DMS79 (cell line): ENCODE data around the gene TBPL2.
"Not testable (repeated sequence)": the region's sequence is repeated elsewhere in the genome, so short reads cannot be mapped to it uniquely, and the experiment has no call there.

ENCODE experiments used
- DNase-seq: peaks from one replicate; lab custom pipeline; 2025; lab: John Stamatoyannopoulos, UW

TBPL2 gene

DNA sequence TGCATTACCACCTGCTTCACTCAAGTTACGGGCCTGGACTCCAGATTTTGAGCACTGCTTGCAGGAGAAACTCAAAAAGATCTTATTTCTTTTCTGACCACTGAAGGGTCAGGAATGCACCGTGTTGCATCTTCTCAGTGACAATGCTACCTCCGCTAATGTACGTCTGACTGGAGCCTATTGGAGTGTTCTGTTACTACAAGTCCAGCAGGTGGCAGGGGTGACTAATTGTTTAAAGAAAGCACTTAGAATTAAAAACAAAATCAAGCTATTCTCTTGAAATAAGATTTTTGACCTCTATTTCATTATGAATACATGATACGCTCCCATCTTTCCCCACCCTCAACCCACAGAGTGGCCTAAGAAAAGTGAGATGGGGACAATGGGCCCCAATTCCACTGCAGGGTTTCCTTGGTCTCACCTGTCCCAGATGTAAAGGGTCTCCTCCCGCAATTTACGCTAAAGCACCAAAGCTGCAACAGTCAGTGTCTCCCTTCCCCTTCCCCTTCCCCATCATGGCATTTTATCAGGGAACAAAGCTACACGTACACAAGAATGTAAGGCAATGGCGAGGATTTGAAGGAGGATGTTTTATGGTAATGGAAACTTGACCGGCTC is 2.2 kb downstream of the TBPL2 start:
- peak; percentile 60 for DNase-seq

DNA sequence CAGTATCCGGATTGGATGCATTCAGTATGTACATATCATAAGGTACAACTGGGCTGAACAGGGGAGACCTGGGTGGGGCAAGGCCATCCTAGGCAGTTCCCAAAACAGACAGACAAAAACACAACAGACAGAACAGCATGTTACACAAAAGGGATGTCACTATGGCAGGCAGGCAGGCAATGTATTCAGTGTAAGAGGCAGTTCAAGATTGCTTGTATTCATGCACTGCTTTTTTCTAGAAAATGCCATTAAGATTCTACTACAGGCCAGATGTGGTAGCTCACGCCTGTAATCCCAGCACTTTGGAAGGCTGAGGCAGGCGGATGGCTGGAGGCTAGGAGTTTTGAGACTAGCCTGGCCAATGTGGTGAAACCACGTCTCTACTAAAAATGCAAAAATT is 3.5 kb downstream of the TBPL2 start:
- no peak for DNase-seq

DNA sequence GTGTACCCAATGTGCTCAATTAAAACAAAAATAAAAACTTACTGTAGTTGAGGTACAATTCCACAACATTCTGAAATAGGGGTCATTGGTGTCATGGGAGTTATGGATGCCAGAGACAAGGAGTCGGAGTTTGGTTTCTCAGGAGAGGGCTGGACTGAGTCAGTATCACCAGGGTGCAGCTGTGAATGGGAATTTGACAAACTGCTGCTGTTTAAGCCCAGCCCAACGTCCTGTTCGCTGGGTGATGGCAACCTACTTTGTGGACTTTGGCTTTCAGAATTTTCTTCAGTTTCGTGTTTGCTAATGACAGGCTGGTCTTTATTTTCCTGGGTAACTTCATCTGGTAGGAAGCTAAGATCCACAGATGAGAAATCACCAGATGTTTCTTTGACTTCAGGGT is 3.9 kb downstream of the TBPL2 start:
- no peak for DNase-seq

DNA sequence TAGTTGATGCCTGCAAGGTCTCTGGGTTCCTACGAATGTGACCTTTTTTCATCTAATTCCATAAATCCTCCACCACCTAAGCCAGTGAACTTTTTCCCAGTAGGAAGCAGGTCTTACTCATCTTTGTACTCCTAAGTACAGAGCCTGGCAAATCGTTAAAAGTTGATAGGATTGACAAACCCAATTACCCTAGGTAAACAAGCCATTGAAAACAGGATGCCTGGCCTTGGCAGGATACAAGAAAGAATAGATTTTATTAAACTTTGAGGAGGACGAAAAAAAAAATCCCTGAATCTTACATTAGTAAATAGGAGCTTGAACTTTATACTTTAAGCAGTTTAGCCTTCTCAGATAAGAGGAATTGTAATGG is 5.6 kb downstream of the TBPL2 start:
- no peak for DNase-seq

DNA sequence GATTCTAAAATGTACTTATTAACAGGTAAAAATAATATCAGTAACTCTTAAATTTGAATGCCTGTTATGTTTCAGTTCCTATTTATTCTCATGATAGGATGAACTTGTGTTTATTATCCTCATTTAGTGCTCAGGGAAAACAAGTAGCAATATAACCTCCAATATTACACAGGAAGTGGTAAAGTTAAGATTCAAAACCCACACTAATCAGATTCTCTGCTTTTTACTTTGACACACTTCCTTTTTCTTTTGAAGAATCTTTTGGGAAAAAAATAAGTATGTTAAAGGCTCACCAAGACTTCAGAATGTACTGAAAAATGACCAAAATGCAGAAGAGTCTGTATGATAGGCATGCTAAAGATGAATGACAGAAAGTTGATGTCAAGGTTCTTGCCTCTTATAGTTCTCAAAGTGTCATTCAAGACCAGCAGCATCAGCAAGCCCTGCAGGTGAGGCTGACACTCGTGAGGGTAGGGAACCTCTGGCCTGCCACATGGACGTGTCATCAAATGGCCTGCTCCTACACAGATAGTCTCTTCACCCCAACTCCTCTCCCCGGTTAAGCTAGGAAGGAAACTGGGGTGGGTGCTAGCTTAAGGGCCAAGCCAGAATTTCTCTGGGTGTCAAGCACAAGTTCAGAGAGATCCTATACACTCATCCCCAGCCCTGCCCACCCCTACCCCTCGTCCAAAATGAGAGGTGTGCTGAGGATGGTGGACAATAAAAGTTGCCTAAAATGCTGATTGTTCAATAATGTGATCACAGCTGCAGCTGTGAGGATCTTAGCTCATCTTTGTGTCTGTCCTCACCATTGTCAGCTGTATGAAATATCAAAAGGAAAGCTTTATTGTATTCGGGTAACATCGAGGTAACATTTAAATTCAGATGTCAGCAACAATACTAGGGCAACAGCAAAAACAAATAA is 6.3 kb downstream of the TBPL2 start:
- no peak for DNase-seq

DNA sequence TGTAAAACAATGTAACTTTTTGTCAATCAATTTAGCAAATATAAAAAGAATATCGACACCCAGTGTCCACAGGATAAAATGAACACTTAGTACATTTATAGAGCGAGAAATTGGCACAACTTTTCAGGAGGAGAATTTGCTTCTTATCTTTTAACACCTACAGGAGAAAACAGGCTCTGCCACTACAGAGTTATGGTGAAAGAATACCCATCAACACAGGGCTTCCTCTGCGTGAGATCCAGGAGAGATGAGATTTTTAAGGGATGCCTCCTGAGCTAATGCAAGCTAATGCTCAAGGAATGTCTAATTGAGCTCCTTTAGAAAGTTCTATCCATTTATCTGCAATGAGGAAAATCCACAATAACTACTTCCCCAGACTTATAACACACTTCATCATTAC is 7.8 kb downstream of the TBPL2 start:
- DNase-seq: no peak

DNA sequence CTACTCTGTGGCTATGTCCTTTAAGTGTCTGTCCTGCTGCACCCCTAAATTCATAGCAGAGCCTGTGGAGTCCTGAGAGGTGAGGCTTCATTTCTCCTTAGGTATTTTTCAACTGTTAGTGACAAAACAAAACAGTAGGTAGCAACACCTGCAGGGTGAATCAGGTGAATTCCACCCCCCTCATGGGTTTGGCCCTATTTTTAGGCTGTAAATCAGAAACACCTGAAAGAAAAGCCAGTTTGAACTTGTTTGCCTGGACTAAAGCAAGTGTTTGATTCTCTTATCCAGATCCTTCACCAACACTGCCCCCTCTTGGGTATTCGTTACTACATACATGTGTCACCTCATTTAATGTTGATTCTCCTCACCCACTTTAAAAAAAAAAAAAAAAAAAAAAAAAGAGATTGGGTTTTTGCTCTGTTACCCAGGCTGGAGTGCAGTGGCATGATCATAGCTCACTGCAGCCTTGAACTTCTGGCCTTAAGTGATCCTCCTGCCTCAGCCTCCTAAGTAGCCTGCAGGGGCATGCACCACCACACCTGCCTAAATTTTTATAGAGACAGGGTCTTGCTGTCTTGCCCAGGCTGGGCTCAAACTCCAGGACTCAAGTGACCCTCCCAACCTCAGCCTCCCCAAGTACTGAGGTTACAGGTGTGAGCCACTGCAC is 10.3 kb downstream of the TBPL2 start:
- no peak for DNase-seq

DNA sequence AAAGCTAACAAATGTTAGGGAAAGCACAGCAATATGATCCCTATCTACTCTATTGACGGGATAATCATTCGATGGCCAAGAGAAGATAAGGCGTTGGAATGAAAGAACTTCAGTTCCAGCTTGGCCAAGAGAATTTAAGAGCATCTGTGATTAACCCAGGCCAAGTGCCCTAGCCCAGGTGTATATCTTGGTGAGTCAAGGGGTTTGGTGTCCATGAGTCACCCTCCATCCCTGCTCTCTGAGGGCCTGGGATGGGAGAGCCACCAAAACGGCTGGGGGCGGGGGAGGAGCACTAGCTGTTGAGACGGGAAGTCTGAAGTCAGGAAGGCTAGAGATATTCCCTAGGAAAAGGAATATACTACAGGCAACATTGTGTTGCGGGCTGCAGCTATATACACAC is 13.0 kb downstream of the TBPL2 start:
- DNase-seq: no peak

DNA sequence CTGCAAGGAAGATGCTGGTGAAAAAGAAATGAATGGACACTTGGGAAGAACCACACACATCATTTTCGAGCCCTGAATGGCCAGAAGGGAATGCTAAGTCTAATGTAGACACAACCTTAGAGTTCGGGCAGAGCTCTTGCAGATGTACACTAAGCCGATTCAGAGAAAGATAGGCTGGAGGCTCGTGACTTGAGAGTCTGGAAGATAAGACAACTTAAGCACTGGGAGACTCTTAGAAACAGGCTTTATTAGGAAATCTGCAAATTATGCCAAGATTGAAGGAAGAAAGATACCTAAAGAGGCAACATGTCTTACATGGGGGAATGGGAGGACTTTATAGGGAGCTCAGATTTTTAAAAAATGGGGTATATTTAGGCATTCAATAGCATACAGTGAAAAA is 13.5 kb downstream of the TBPL2 start:
- no peak for DNase-seq

DNA sequence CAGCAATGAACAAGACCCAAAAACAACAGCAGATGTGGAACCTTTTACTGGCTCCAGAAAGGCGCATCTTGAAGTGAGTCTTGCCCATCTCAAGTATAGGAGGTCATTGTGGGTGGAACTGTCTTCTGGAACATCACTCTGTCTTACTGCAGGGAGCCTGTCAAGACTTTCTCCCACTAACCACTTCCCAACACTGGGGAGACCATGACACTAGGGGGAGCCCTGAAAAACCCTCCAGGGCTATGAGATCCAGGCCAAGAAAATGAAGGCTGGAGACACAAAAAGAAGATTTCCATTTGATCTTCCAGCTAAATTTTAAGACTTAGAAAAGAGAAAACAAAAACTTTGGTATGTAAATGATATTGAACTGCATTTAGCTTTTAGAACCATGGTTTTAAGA is 15.3 kb downstream of the TBPL2 start:
- no peak for DNase-seq

DNA sequence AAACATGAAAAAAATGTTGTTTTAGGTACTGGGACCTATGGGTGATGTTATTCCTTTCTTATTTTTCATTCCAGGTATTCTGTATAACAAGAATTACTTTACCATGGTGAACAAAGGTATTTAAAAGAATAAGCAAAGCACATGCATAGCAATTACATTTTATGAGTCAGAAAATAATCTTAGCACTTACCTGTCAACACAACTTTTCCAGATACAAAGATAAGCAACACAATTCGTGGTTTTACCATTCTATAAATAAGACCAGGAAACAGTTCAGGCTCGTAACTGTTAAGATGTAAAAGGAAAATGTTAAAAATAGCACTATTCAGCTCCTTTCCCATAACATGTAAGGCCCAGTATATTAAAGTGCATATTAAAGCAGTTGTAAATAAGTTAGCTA is 16.4 kb downstream of the TBPL2 start:
- DNase-seq: no peak

DNA sequence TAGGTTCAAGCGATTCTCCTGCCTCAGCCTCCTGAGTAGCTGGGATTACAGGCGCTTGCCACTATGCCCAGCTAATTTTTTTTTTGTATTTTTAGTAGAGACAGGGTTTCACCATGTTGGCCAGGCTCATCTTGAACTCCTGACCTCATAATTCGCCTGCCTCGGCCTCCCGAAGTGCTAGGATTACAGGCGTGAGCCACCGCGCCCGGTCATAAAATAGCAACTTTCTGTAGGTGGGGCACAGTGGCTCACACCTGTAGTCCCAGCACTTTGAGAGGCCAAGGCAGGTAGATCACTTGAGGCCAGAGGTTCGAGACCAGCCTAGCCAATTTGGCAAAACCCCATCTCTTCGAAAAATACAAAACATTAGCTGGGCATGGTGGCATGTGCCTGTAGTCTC is 18.1 kb downstream of the TBPL2 start:
- DNase-seq: not testable (repeated sequence)

DNA sequence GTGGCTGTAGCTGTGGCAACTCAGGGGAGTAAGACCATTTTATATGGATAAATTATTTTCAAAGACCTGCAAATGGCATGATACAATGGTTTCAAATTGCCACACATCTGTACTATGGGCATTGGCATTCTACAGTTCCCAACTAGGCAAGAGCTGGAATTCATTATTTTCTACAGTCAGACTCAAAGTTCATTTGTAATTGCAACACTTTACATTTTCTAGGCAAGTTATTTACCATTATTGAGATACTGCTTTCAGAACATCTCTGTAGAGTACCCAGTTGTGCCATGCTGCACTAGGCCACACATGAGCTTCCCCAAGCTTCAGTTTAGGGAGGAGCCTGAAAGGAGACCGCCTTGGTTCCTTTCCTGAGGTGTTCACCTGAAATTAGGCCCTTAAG is 20.8 kb downstream of the TBPL2 start:
- DNase-seq: no peak

DNA sequence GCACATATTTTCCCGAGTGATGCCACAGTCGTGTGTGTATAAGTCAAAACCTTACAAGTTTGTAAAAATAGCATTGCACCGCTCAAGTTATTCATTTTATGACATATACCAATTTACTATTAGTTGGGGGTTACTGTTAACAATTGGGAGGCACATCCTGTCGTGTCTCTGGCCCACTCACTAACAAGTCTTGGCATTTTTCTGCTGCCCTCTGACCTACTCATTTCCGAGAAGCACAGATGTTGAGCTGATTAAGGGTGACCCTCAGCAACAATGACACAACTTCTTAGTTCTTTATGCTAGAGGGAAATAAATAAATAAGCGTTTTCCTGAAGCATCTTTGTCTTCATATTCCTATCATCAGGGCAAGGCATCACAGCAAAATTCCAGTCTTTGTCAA is 22.0 kb downstream of the TBPL2 start:
- no peak for DNase-seq

DNA sequence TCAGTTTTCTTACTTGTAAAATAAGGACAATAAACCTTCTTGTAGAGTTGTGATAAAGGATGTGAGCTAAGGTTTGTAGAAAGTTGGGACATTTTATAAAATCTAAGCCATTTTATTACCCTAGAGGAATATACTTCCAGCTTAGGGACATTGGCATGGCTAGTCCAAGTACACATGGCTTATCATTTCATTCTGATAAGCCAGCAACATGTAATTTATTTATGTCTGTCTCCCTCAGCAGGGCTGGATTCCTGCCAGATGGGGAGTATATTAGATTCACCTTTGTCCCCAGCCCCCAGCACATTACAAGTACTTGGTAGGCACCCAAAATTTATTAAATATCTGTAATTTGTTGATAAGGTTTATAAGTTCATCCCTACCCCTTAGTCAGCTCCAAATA is 22.5 kb downstream of the TBPL2 start:
- no peak for DNase-seq

DNA sequence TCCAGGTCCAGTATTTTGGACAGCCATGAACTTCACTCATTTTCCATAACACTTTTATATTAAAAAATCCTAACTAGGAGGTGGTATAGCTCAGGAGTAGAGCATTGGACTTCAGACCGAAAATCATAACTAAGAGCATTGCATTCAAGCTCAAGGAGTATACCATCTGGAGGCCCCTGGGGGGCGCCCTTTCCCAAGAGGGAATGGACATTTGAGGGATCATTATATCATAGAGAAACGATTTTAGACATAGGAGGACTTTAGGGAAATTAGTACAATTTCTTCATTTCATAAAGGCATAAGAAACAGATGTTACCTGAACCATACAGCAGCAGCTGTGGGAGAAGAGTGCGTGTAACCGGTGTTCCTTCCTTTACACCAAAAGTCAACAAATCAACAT is 23.6 kb downstream of the TBPL2 start:
- no peak for DNase-seq

DNA sequence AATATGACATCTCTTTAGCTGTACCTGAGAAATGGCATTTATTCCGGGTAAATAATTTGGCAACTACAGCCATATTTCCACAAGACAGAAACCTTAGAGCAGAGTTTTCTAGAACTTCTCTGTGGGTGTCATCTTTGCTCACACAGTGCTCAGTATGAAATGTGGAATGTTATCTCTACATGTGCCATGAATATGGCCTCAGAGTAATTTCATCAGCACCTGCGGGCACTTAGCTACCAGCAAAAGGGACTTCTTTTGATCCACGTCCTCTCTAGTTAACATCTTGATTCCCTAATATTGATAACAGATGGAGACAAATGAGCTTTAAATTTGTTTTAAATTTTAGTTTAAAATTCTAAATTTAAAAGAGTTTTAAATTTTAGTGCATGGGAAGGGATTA is 25.9 kb downstream of the TBPL2 start:
- DNase-seq: no peak

DNA sequence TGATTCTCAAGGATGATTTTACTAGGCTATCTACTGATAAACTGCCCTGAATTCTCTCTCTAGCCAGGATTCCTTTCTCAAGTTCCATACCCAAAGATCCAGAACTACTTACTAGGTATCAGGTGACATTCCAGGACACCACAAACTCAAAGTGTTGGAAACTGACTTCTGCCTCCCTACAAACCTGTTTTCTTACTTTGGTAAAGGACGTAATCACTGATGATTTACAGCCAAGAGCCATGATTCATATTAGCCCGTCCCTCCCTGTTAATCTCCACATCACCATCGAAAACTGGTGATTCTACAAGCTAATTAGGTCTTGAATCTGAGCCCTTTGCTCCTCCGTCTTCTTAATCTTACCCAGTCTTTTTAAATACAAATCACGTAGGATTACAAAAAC is 27.7 kb downstream of the TBPL2 start:
- no peak for DNase-seq

DNA sequence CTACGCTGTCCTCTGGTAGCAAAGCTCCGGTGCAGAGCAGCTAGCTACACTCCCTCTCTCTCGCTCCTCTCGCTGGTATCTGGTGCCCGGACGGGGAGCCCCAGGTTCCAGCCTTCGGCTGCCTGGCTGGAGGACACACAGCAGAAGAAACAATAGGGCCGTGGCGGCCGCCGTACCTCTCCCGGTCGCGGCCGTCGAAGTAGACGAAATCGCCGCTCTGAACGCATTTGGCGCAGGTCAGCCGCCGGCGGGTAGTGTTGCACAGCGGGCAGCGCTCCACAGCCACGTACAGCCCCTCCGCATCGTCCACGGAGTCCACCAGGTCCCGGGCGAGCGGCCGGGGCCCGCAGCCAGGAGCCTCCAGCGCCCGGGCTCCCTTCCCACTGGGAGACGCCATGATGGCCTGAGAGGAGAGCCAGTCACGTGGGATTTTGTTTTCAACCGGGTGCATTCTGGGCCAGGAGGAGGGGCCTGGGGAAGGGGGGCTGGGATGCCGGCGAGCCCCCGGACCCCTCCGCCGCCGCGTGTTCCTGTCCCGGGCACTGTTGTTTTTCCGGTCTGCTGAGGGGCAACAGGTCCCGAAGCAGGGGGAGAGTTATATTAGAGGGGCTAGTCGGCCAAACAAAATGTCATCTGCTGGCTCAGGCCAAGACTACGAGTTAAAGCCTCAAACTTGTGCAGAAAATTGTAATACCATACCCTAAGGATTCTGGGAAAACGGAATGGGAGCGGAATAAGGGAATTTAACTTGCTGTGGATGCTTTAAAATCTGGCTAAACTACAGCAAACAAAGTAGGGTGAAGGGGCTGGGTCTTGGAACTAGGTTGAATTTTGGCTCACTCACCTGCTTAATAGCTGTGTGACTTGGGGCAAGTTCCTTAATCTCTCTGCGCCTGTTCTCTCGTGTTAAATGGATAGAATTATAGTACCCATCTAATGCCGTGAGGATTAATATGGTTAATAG is 28.7 kb downstream of the TBPL2 start, which contains the start of gene ATG14:
TSS of gene ATG14 (minus strand) at position 405 of the 964 bp plus-strand sequence. CDS start at position 397, 8 bp downstream.
- peak; percentile 92 for DNase-seq

DNA sequence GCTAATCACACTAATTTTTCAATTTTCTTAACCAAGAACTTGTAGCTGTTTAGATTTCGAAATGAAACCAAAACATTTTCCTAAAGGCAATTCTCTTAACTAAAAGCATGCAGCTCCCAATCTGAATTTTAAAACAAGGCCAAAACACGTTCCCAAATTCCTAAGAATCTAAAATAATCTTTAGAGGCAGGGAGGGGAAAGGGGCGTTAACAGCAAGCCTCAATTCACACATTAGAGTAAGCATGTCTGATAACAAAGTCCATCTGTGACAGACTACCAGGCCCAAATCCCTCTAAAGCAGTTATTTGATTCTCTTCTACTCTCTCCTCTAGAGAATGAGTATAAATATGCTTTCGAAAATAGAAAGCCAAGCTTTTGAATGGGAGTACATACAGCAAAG is 29.5 kb downstream of the TBPL2 start:
- no peak for DNase-seq

DNA sequence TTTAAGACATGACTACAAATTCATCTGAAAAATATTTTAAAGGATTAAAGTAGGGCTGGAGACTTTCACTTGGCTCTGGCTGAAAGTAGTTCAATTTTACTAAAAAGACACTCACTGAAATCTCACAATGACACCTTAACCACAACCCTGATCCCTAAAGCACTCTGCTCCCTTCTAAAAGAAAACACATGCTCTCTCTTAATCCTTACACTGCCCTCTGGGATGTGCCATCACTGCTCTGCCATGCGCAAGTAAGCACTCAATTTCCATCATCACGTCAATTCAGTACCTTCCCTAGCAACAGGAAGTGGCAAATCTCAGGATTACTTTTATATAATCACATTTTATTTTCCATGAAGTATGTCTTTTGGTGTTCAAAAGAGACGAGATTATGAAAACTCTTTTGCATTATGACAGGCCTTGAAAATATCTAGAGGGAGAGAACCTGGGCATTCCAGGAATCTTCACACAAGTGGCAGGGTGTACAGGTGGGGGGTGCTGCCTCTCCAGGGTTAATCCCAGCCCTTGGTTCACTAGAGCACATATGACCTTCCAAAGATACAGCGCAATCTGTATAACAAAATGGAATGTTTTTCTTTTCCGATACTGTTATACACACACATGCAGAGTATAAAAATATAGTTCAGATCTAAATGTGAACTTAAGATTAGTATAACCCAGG is 36.1 kb downstream of the TBPL2 start:
- DNase-seq: no peak
